Gastroesophageal sphincter (tissue), 4 donors: ENCODE results near the gene CAPN10. TPM values are rescaled to one million over a fixed set of nuclear protein-coding genes. Genes with fewer than 3 reads are reported as not detected.

Source experiments
- ATAC-seq: fragments of 150-250 bp; one replicate; pipeline ENCODE4 v1.9.1; 2016; ENCODE audit warnings: mild to moderate bottlenecking, moderate library complexity
- H3K27ac ChIP-seq, 4 donors: fragments of 200-600 bp; sonication (generic) in 3 of 4; 1 replicate in 3 of 4; 2 replicates in 1 of 4; pipeline ENCODE4 v1.5.1; 2016 to 2019
- H3K27me3 ChIP-seq: fragments of 200-600 bp; sonication (generic); one replicate; pipeline ENCODE4 v1.5.1; 2019
- H3K36me3 ChIP-seq, 2 donors: fragments of 200-600 bp; sonication (generic); one replicate each; pipeline ENCODE4 v1.5.1; 2019; ENCODE audit warnings: control low read depth in 1 of 2
- H3K4me1 ChIP-seq, 3 donors: fragments of 200-600 bp; sonication (generic); 1 replicate in 2 of 3; 2 replicates in 1 of 3; pipeline ENCODE4 v1.5.1; 2016 to 2019; ENCODE audit warnings: control low read depth in 2 of 3
- H3K4me3 ChIP-seq, 2 donors: fragments of 200-600 bp; sonication (generic); one replicate each; pipeline ENCODE4 v1.5.1; 2019; ENCODE audit warnings: mild to moderate bottlenecking in 1 of 2, moderate library complexity in 1 of 2
- H3K9me3 ChIP-seq, 3 donors: fragments of 200-600 bp; sonication (generic); one replicate each; pipeline ENCODE4 v1.5.1; 2017 to 2019; ENCODE audit warnings: control low read depth in 2 of 3
- EP300 ChIP-seq: sonication (generic); formaldehyde crosslinking; IDR thresholded peaks from one replicate; pipeline ENCODE4 v1.6.1; 2017; ENCODE audit warnings: antibody characterized with exemption, mild to moderate bottlenecking
- POLR2A ChIP-seq, 2 donors: fragments of 450-650 bp; IDR thresholded peaks; one replicate each; pipeline ENCODE4 v1.6.1; 2017; ENCODE audit warnings: antibody characterized with exemption in 2 of 2, mild to moderate bottlenecking in 2 of 2, moderate library complexity in 1 of 2
- POLR2AphosphoS5 ChIP-seq: sonication (generic); formaldehyde crosslinking; IDR thresholded peaks from one replicate; pipeline ENCODE4 v1.6.1; 2017; ENCODE audit warnings: antibody characterized with exemption
- WGBS, 2 donors: methylation state at CpG; one replicate each; pipeline ENCODE4 v1.1.5; 2018; ENCODE audit warnings: low coverage in 1 of 2; 5-methylcytosine and 5-hydroxymethylcytosine counted together
- total RNA-seq, 4 donors: library from RNA; depleted of rRNA; stranded (reverse); fragments of >200 nt; gene quantifications; one replicate each; pipeline ENCODE4 v1.1.0, GENCODE V29; 2016
- TF ChIP-seq, protein P1 (sequence below), 4 experiments: fragments of 200-600 bp in 2 of 4; fragments of 450-650 bp in 2 of 4; sonication (generic) in 1 of 4; IDR thresholded peaks; one replicate each; pipeline ENCODE4 v1.5.1; 2017 to 2019; ENCODE audit warnings: antibody characterized with exemption in 4 of 4, mild to moderate bottlenecking in 2 of 4, moderate library complexity in 2 of 4

CAPN10 gene
- total RNA-seq, 4 donors from 2014 or later: 19.2 to 34.7 (median 23.2) TPM

DNA sequence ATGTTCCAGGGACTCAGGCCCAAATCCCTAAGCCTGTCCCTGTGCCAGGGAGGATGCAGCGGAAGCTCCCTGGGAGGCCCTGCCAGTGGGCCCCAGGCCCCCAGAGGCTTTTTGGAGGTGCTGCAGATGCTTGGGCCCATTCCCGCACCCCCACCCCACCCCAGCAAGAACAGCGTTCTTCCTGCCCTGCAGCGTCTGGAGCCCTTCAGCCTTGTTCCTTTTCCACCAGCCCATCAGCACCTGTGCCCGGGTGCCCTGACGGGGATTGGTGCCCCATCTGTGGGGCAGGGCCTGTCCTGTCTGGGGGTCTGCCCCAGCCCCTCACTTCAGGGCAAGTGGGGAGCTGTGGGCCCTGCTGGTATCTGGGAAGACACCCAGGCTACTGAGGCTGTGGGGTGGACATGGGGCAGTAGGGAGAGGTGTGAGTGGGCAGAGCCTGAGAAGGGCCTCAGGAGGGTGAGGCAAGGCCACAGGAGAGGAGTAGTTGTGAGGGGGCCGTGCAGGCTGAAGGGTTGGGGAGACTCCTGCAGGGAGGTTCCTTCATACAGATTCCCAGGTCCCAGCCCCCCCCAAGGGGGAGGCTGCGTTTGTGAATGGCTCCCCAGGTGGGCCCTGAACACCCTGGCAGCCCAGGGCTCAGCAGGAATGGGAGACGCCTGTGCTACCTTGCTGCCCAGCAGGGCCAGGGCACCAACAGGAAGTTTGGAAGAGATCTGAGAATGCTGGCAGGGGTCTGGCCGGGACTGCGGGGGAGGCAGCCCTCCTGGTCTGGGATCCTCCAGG, 15.8 kb upstream of the CAPN10 start:
- TF ChIP-seq POLR2A (IDR thresholded peaks at IDR 0.05): no peak
- TF ChIP-seq POLR2AphosphoS5: no peak
- TF ChIP-seq EP300: no peak
- TF ChIP-seq, protein P1, sequence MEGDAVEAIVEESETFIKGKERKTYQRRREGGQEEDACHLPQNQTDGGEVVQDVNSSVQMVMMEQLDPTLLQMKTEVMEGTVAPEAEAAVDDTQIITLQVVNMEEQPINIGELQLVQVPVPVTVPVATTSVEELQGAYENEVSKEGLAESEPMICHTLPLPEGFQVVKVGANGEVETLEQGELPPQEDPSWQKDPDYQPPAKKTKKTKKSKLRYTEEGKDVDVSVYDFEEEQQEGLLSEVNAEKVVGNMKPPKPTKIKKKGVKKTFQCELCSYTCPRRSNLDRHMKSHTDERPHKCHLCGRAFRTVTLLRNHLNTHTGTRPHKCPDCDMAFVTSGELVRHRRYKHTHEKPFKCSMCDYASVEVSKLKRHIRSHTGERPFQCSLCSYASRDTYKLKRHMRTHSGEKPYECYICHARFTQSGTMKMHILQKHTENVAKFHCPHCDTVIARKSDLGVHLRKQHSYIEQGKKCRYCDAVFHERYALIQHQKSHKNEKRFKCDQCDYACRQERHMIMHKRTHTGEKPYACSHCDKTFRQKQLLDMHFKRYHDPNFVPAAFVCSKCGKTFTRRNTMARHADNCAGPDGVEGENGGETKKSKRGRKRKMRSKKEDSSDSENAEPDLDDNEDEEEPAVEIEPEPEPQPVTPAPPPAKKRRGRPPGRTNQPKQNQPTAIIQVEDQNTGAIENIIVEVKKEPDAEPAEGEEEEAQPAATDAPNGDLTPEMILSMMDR (IDR thresholded peaks at IDR 0.05): no peak
- Histone ChIP-seq H3K4me3 (no peak overlapping the region), H3K27me3 (no peaks in the 10 kb centered on the region), H3K27ac (no peak overlapping the region), H3K9me3 (no peaks in the 10 kb centered on the region), H3K36me3 (peaks cover 0 to 45% of the 10 kb centered on the region in 2 donors), H3K4me1 (peaks cover 4 to 56% (median 36%) of the 10 kb centered on the region in 3 donors)
- 40 to 80% methylated on average over 1 to 3 of the region's 11 CpGs for WGBS, 2 donors
- ATAC-seq: no peak

DNA sequence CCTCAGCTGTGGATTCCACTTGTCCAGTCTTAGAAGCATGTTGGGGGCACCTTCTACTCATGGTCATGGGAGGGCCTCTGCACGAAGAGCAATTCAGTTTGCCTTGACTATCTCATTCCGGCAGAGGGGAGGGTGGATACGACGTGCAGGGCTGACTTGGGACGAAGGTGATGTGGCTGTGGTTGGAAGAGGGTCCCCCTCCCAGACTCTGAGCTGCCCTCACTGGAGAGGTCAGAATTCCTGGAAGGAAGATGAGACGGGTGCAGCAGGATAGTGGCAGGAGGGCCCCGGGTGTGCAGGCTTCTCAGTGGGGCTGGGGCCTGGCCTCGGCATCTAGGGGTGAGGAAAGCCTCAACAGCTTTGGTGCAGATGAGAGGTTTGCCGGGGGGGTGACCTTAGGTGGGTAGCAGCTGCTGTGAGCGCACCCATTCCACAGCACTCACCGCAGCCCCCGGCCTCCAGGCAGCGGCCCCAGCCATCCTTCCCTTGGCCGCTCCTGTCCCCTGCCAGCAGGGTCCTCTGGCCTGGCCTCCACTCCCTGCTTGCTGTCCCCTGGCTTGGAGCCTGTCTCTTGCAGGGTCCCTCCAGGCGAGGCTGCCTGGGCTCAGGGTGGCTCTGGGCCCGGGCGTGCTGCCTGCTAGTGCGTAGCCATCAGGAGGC, 15.1 kb upstream of the CAPN10 start:
- no peaks in the 10 kb centered on the region for H3K9me3 ChIP-seq
- no peak for TF ChIP-seq POLR2AphosphoS5
- TF ChIP-seq, protein P1 (IDR thresholded peaks at IDR 0.05): no peak
- no peak for TF ChIP-seq POLR2A (IDR thresholded peaks at IDR 0.05)
- no peak for TF ChIP-seq EP300
- H3K36me3 ChIP-seq: peaks cover 0 to 52% of the 10 kb centered on the region in 2 donors
- peaks cover 4 to 50% (median 31%) of the 10 kb centered on the region in 3 donors for H3K4me1 ChIP-seq
- no peak overlapping the region for H3K4me3 ChIP-seq
- no peak overlapping the region for H3K27ac ChIP-seq
- WGBS, 2 donors: 80 to 95% methylated on average over 4 to 6 of the region's 18 CpGs
- ATAC-seq: no peak
- H3K27me3 ChIP-seq: no peaks in the 10 kb centered on the region

DNA sequence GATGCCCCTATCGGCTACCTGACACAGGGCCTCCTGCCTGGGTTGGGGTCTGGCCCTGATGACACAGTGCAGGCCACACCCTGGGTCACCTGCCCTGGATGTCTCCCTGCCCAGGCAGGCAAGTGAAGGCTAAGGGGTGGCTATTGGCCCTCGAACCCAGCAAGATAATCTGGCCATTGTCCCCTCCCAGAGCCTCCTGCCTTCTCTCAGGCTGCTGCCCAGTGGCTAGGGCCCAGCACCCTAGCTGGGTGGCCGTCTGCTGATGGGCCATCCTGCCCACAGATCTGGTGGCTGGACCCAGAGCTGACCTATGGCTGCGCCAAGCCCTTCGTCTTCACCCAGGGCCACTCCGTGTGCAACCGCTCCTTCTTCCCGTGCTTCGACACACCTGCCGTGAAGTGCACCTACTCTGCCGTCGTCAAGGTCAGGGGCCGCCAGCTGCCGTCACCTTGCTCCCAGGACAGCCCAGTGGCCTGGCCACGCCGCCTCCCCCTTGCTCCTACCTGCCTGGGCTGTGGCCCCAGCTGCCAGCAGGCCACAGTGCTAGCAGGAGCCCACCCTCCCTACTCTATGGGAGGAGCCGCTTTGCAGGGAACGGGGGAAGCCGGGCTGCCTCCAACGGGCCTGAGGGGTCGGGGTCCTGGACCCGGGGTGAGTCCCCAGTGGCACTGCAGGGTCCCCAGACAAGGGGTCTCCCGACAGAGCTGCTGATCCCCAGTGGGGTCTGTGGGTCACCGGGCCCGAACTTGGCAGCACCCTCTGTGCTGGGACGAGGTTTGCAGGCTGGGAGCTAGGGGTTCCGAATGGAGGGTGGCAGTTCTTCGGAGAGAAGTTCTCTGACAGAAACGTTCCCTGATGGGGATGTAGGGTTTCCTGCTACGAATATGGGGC, 14.1 kb upstream of the CAPN10 start:
- TF ChIP-seq EP300 (no peak), POLR2AphosphoS5 (no peak), POLR2A (IDR thresholded peaks at IDR 0.05) (no peak)
- TF ChIP-seq, protein P1 (IDR thresholded peaks at IDR 0.05): no peak

DNA sequence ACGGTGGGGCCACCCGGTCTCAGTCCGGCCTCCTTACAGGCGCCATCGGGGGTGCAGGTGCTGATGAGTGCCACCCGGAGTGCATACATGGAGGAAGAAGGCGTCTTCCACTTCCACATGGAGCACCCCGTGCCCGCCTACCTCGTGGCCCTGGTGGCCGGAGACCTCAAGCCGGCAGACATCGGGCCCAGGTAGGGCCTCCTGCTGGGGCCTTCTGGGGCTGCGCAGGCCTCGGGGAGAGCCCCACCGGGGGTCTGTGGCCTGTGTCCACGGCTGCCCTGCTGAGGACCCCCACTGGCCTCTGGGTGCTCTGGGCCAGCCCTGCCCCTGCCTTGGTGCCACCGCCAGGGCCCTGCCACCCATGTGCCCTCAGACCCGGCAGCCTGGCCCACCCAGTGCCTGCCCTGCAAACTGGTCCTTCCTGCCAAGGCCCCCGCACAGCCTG, 13.4 kb upstream of the CAPN10 start:
- WGBS, 2 donors: 89% methylated on average over 7 of the region's 20 CpGs; no CpG with 5 or more reads in 1 of the 2 donors
- Histone ChIP-seq H3K4me3 (no peak overlapping the region), H3K36me3 (peaks cover 0 to 69% of the 10 kb centered on the region in 2 donors), H3K27me3 (no peaks in the 10 kb centered on the region), H3K4me1 (peaks cover 0 to 34% (median 20%) of the 10 kb centered on the region in 3 donors), H3K27ac (no peak overlapping the region), H3K9me3 (no peaks in the 10 kb centered on the region)
- TF ChIP-seq, protein P1 (IDR thresholded peaks at IDR 0.05): no peak
- no peak for TF ChIP-seq POLR2A (IDR thresholded peaks at IDR 0.05)
- no peak for TF ChIP-seq POLR2AphosphoS5
- no peak for TF ChIP-seq EP300
- no peak for ATAC-seq

More for the DNA sequence above, 14.1 kb upstream of the CAPN10 start:
- 81 to 100% methylated on average over 1 to 4 of the region's 30 CpGs for WGBS, 2 donors
- no peak overlapping the region for H3K27ac ChIP-seq
- H3K4me3 ChIP-seq: no peak overlapping the region
- no peaks in the 10 kb centered on the region for H3K9me3 ChIP-seq
- no peaks in the 10 kb centered on the region for H3K27me3 ChIP-seq
- peaks cover 0 to 41% (median 22%) of the 10 kb centered on the region in 3 donors for H3K4me1 ChIP-seq
- peaks cover 0 to 62% of the 10 kb centered on the region in 2 donors for H3K36me3 ChIP-seq
- ATAC-seq: no peak
